Measurements from ENCODE around the gene MYMK.

The MYMK gene

DNA sequence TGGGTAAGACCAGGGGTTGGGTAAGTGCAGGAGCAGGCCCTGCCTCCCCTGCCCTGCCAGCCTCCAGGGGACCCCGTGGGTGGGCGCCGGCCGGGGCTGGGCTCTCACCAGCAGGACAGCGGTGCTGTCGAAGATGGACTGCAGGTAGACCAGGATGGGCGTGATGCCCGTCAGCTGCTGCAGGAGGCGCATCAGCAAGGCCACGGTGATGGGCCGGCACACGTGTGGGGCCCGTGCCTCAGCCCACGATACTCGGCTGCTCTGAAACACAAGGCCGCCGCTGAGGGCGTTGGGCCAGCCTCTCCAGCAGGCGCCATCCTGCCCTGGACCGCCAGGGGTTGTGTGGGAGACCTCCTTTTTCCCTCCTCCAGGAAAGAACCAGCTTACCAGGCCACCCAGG lies 49.9 kb downstream of the MYMK start:
- Histone ChIP-seq H4K20me1 (ENCODE audit: insufficient read depth, low read length) (peaks cover 9% of the 10 kb centered on the region), H2AFZ (ENCODE audit: low read depth, low read length) (no peak overlapping the region), H3K9me3 (ENCODE audit: insufficient read depth, low read length) (no peaks in the 10 kb centered on the region), H3K4me3 (ENCODE audit: low read length) (no peak overlapping the region), H3K27ac (ENCODE audit: low read length) (no peak overlapping the region), H3K4me1 (ENCODE audit: low read length) (peaks cover 40% of the 10 kb centered on the region), H3K9ac (ENCODE audit: low read length) (no peak overlapping the region), H3K36me3 (replicated peaks; ENCODE audit: low read depth, low read length) (peaks cover 27% of the 10 kb centered on the region), H3K79me2 (ENCODE audit: low read length) (peaks cover 16% of the 10 kb centered on the region), H3K4me2 (ENCODE audit: low read length) (no peak overlapping the region), H3K27me3 (ENCODE audit: low read depth, low read length) (no peaks in the 10 kb centered on the region)
- TF ChIP-seq, protein P1, sequence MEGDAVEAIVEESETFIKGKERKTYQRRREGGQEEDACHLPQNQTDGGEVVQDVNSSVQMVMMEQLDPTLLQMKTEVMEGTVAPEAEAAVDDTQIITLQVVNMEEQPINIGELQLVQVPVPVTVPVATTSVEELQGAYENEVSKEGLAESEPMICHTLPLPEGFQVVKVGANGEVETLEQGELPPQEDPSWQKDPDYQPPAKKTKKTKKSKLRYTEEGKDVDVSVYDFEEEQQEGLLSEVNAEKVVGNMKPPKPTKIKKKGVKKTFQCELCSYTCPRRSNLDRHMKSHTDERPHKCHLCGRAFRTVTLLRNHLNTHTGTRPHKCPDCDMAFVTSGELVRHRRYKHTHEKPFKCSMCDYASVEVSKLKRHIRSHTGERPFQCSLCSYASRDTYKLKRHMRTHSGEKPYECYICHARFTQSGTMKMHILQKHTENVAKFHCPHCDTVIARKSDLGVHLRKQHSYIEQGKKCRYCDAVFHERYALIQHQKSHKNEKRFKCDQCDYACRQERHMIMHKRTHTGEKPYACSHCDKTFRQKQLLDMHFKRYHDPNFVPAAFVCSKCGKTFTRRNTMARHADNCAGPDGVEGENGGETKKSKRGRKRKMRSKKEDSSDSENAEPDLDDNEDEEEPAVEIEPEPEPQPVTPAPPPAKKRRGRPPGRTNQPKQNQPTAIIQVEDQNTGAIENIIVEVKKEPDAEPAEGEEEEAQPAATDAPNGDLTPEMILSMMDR (IDR thresholded peaks at IDR 0.05; ENCODE audit: low read depth, low read length) = no peak
- no peak for TF ChIP-seq EZH2phosphoT487 (IDR thresholded peaks at IDR 0.05; ENCODE audit: low read depth)

- Histone ChIP-seq H3K27me3 (ENCODE audit: low read depth, low read length) (no peaks in the 10 kb centered on the region), H3K4me1 (ENCODE audit: low read length) (peaks cover 35% of the 10 kb centered on the region), H3K79me2 (ENCODE audit: low read length) (peaks cover 16% of the 10 kb centered on the region), H4K20me1 (ENCODE audit: insufficient read depth, low read length) (peaks cover 9% of the 10 kb centered on the region), H2AFZ (ENCODE audit: low read depth, low read length) (no peak overlapping the region), H3K36me3 (replicated peaks; ENCODE audit: low read depth, low read length) (peaks cover 27% of the 10 kb centered on the region), H3K27ac (ENCODE audit: low read length) (no peak overlapping the region), H3K9me3 (ENCODE audit: insufficient read depth, low read length) (no peaks in the 10 kb centered on the region), H3K4me3 (ENCODE audit: low read length) (no peak overlapping the region), H3K9ac (ENCODE audit: low read length) (no peak overlapping the region), H3K4me2 (ENCODE audit: low read length) (no peak overlapping the region)
- TF ChIP-seq, protein P1 (IDR thresholded peaks at IDR 0.05; ENCODE audit: low read depth, low read length) = no peak
- TF ChIP-seq EZH2phosphoT487 (IDR thresholded peaks at IDR 0.05; ENCODE audit: low read depth) = no peak
These were observed 50.5 kb downstream of the MYMK start for GRCh38 chr9:133474215-133474614.

DNA sequence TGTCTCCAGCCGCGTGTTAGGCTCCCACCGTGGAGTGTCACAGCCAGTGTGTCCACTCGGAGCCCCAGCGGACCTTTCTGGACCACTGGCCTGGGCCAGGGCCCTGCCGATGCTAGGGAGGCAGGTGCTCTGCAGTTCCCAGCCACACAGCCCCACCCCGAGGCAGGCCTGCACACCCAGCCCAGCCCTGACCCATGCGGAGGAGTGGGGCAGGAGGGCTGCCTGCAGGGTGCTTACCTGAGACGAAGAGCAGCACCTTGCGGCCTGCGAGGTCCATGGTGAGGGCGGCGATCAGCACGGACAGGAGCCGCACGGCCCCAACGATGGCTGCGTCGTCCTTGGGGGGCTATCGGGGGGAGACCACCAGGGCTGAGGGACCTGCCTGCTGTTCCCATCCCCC lies 51.0 kb downstream of the MYMK start:
- no peak overlapping the region for H2AFZ ChIP-seq (ENCODE audit: low read depth, low read length)
- H4K20me1 ChIP-seq (ENCODE audit: insufficient read depth, low read length) = peaks cover 9% of the 10 kb centered on the region
- peaks cover 27% of the 10 kb centered on the region for H3K36me3 ChIP-seq (replicated peaks; ENCODE audit: low read depth, low read length)
- H3K4me3 ChIP-seq (ENCODE audit: low read length) = no peak overlapping the region
- no peak overlapping the region for H3K27ac ChIP-seq (ENCODE audit: low read length)
- H3K4me2 ChIP-seq (ENCODE audit: low read length) = no peak overlapping the region
- H3K9me3 ChIP-seq (ENCODE audit: insufficient read depth, low read length) = no peaks in the 10 kb centered on the region
- no peak for TF ChIP-seq EZH2phosphoT487 (IDR thresholded peaks at IDR 0.05; ENCODE audit: low read depth)
- TF ChIP-seq, protein P1 (IDR thresholded peaks at IDR 0.05; ENCODE audit: low read depth, low read length) = no peak
- no peak overlapping the region for H3K9ac ChIP-seq (ENCODE audit: low read length)
- peaks cover 15% of the 10 kb centered on the region for H3K79me2 ChIP-seq (ENCODE audit: low read length)
- peaks cover 35% of the 10 kb centered on the region for H3K4me1 ChIP-seq (ENCODE audit: low read length)
- H3K27me3 ChIP-seq (ENCODE audit: low read depth, low read length) = no peaks in the 10 kb centered on the region

DNA sequence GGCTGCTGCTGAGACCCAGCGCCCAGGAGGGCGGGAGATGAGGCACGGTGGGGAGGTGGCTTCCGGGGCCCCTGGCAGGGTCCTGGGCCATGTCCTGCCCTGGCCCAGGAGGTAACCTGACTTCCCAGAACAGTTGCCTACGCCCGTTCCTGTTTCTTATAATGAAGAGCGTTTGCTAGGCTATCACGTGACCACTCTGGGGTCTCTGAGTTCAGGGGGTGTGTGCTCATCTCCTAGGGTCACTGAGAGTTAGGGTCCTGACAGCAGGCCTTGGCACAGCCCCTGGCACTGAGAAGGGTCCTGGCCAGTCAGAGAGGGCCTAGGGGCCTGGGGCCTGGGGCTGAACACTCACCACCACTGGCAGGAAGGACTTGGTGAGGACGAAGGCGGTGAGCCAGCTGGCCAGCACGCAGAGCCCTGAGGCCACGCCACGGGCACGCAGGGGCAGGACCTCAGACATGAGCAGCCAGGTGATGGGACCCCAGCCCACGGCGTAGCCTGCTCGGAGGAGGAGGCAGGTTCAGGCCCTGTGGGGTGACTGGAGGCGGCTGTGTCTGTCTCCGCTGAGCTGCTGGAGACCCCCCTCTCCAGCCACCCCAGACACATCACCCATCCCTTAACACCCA lies 51.9 kb downstream of the MYMK start:
- Histone ChIP-seq H3K9ac (ENCODE audit: low read length) (no peak overlapping the region), H3K9me3 (ENCODE audit: insufficient read depth, low read length) (no peaks in the 10 kb centered on the region), H3K4me2 (ENCODE audit: low read length) (no peak overlapping the region), H3K79me2 (ENCODE audit: low read length) (peaks cover 6% of the 10 kb centered on the region), H3K27ac (ENCODE audit: low read length) (no peak overlapping the region), H3K36me3 (replicated peaks; ENCODE audit: low read depth, low read length) (peaks cover 27% of the 10 kb centered on the region), H4K20me1 (ENCODE audit: insufficient read depth, low read length) (peaks cover 9% of the 10 kb centered on the region), H3K4me3 (ENCODE audit: low read length) (no peak overlapping the region), H3K27me3 (ENCODE audit: low read depth, low read length) (no peaks in the 10 kb centered on the region), H2AFZ (ENCODE audit: low read depth, low read length) (no peak overlapping the region), H3K4me1 (ENCODE audit: low read length) (peaks cover 29% of the 10 kb centered on the region)
- no peak for TF ChIP-seq EZH2phosphoT487 (IDR thresholded peaks at IDR 0.05; ENCODE audit: low read depth)
- TF ChIP-seq, protein P1 (IDR thresholded peaks at IDR 0.05; ENCODE audit: low read depth, low read length) = no peak
